NT2/D1 (cell line): ENCODE results near the gene TRAK1.

Experiments
- DNase-seq: peaks from one replicate; pipeline ENCODE4 v3.0.0-alpha.2; 2011; ENCODE audit warnings: low read depth, low spot score
- H3K27me3 ChIP-seq: 2 replicates; pipeline ENCODE4 v1.6.0; 2011; ENCODE audit warnings: mild to moderate bottlenecking; ENCODE audit not compliant: insufficient read length, insufficient read depth
- H3K36me3 ChIP-seq: 2 replicates; pipeline ENCODE4 v1.6.1; 2011; ENCODE audit warnings: mild to moderate bottlenecking, low read length, mixed read lengths; ENCODE audit not compliant: insufficient read depth, insufficient read length
- H3K4me1 ChIP-seq: 2 replicates; pipeline ENCODE4 v1.5.1; 2011; ENCODE audit not compliant: insufficient read depth, insufficient read length
- H3K4me3 ChIP-seq: 2 replicates; pipeline ENCODE4 v1.5.1; 2011; ENCODE audit warnings: low read depth; ENCODE audit not compliant: insufficient read length
- H3K9ac ChIP-seq: 2 replicates; pipeline ENCODE4 v1.6.0; 2011; ENCODE audit warnings: low read depth; ENCODE audit not compliant: insufficient read length
- H3K9me3 ChIP-seq: 2 replicates; pipeline ENCODE4 v1.5.1; 2011; ENCODE audit warnings: mild to moderate bottlenecking, low read length; ENCODE audit not compliant: insufficient read depth
- SUZ12 ChIP-seq: IDR thresholded peaks from 2 replicates; pipeline ENCODE4 v1.6.1; 2011; ENCODE audit not compliant: insufficient read length, insufficient read depth; ENCODE audit errors: extremely low read depth
- YY1 ChIP-seq: IDR thresholded peaks from 2 replicates; pipeline ENCODE4 v1.6.1; 2011; ENCODE audit not compliant: insufficient read length, insufficient read depth
- ZNF274 ChIP-seq: IDR thresholded peaks from 2 replicates; pipeline ENCODE4 v1.6.1; 2011; ENCODE audit warnings: mild to moderate bottlenecking, low read depth, low read length

TRAK1 gene

DNA sequence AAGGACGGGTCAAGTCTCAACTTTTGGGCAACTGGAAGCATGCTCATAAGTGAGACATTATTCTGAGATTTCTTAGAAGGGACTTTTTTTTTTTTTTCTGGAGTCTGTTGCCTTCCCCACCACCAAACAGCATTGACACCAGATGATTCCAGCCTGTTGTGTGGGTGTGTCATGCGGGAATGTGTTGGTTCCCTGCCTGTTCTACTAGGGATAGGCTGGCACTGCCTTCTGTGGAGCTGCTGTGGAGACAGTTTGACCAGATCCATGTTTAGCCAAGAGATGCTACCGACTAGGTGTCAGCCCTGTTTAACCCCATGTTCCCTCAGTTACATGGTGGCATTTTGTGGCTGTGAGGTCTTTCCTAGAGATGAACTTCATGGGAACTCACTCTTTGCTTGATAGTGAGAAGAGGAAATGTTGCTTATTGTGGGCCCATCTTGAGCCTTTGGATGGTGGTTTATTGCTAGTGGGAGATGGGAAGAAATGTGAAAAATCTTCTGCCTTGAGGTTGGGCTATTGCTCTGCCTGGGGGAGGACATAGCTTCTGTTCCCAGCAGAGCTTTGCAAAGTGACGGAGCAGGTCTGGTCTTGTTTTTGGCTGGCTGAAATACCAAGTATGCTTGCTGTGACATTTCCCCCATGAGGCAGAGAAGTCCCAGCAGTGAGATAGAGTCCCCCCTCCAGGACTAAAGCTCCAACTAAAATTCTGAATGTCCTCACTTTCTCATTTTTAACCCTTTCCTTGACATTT is 31.3 kb downstream of the TRAK1 start:
- no peak overlapping the region for H3K4me3 ChIP-seq
- peaks cover 5% of the 10 kb centered on the region for H3K4me1 ChIP-seq
- TF ChIP-seq YY1 (no peak), SUZ12 (no peak), ZNF274 (no peak)
- no peaks in the 10 kb centered on the region for H3K27me3 ChIP-seq
- peaks cover 7% of the 10 kb centered on the region for H3K36me3 ChIP-seq
- DNase-seq = no peak
- H3K9ac ChIP-seq = no peak overlapping the region
- no peaks in the 10 kb centered on the region for H3K9me3 ChIP-seq

DNA sequence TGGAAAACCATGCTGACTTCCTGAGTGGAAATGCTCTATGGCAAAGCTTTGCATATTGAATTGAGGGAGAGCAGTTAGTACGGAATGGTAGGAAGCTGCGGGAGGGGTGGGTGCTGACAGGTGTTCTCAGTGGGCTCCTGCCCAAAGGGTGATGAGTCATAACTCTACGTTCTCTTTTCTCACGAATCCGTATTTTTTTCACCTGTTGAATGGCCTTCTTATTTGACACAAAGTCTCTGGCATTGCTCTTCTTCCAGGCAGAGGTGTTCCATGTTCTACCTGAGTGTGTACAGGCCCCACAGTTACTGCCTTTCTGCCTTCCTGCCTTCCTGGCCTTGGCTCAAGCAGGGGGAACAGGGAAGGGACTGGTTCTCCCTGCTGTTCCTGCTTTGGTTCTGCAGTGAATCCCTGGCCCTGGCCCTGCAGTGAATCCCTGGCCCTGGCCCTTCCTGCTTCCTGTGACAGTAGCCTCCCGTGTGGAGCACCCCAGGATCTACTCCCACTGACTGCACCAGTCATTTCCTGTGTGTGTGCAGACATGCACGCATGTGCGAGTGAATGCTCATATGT is 31.9 kb downstream of the TRAK1 start:
- H3K4me3 ChIP-seq = no peak overlapping the region
- DNase-seq = no peak
- no peaks in the 10 kb centered on the region for H3K9me3 ChIP-seq
- peaks cover 7% of the 10 kb centered on the region for H3K36me3 ChIP-seq
- no peaks in the 10 kb centered on the region for H3K27me3 ChIP-seq
- H3K9ac ChIP-seq = no peak overlapping the region
- TF ChIP-seq YY1 (no peak), SUZ12 (no peak), ZNF274 (no peak)
- peaks cover 5% of the 10 kb centered on the region for H3K4me1 ChIP-seq

DNA sequence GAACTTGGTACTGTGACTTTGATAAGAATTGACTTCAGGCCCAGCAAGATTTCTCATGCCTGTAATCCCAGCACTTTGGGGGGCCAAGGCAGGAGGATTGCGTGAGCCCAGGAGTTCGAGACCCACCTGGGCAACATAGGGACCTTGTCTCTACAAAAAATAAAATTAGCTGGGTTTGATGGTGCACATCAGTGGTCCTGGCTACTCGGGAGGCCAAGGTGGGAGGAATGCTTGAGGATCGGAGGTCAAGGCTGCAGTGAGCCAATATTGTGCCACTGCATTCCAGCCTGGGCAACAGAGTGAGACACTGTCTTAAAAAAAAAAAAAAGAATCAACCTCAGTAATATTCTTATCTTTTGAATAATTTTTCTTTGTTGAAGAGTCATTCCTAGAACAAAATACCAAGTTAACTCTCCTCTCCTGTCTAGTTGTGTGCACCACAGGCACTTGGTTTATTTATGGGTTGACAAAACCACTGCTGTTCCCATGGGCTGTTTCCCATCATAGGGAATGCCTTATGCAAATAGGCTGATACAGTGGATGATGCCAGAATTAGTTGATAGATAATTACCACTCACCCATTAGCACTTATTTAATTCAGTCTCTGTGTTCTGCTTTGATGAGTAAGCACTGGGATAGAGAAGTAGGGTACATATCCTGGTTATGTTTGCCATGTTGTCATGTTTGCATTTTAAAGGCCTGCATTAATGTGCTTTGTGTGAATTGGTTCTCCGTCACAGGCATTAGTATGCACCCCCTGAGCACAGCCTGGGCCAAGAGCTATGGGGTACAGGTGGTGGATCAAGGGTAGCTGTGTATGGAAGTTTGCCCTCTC is 32.9 kb downstream of the TRAK1 start:
- H3K36me3 ChIP-seq = peaks cover 7% of the 10 kb centered on the region
- TF ChIP-seq SUZ12 = no peak
- no peak for TF ChIP-seq ZNF274
- TF ChIP-seq YY1 = no peak
- H3K4me1 ChIP-seq = peaks cover 3% of the 10 kb centered on the region

DNA sequence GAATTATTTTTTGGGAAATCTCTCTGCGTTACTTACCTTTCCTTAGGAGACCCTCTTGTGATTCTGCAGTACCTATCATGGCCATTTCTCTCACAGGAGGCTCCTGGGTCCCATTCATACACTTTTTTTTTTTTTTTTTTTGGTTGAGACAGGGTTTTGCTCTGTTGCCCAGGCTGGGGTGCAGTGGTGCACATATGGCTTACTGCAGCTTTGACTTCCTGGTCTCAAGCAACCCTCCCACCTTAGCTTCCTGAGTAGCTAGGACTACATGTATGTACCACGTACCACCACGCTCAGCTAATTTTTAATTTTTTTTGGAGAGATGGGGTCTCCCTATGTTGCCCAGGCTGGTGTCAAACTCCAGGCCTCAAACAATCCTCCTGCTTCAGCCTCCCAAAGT is 36.1 kb downstream of the TRAK1 start:
- no peak overlapping the region for H3K9ac ChIP-seq
- TF ChIP-seq YY1 (no peak), ZNF274 (no peak), SUZ12 (no peak)
- no peak for DNase-seq
- H3K4me3 ChIP-seq = no peak overlapping the region
- no peaks in the 10 kb centered on the region for H3K27me3 ChIP-seq
- no peaks in the 10 kb centered on the region for H3K9me3 ChIP-seq
- H3K36me3 ChIP-seq = peaks cover 7% of the 10 kb centered on the region
- peaks cover 3% of the 10 kb centered on the region for H3K4me1 ChIP-seq

More for the DNA sequence above, 32.9 kb downstream of the TRAK1 start:
- Histone ChIP-seq H3K9me3 (no peaks in the 10 kb centered on the region), H3K4me3 (no peak overlapping the region), H3K9ac (no peak overlapping the region), H3K27me3 (no peaks in the 10 kb centered on the region)
- DNase-seq = no peak

DNA sequence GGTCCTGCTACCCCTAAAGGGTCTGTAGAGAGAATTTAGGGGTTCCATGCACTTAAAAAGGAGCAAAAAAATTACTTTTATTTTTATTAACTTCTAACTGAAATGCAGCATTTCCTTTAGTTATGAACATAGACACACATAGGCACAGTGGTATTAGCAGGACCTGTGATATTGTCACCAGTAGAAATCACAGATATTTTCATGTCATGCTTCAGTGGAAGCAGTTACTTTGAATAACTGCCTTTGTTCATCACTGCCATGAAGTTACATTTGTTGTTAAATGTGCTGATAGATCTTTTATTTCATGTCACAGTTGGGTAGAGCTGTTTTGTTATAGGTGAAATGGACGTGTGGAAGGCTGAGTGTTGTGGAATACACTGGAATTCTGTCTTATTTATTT is 37.4 kb downstream of the TRAK1 start:
- H3K9me3 ChIP-seq = no peaks in the 10 kb centered on the region
- no peaks in the 10 kb centered on the region for H3K27me3 ChIP-seq
- TF ChIP-seq YY1 (no peak), SUZ12 (no peak), ZNF274 (no peak)
- no peaks in the 10 kb centered on the region for H3K4me1 ChIP-seq
- H3K9ac ChIP-seq = no peak overlapping the region
- no peak for DNase-seq
- no peak overlapping the region for H3K4me3 ChIP-seq
- peaks cover 7% of the 10 kb centered on the region for H3K36me3 ChIP-seq

DNA sequence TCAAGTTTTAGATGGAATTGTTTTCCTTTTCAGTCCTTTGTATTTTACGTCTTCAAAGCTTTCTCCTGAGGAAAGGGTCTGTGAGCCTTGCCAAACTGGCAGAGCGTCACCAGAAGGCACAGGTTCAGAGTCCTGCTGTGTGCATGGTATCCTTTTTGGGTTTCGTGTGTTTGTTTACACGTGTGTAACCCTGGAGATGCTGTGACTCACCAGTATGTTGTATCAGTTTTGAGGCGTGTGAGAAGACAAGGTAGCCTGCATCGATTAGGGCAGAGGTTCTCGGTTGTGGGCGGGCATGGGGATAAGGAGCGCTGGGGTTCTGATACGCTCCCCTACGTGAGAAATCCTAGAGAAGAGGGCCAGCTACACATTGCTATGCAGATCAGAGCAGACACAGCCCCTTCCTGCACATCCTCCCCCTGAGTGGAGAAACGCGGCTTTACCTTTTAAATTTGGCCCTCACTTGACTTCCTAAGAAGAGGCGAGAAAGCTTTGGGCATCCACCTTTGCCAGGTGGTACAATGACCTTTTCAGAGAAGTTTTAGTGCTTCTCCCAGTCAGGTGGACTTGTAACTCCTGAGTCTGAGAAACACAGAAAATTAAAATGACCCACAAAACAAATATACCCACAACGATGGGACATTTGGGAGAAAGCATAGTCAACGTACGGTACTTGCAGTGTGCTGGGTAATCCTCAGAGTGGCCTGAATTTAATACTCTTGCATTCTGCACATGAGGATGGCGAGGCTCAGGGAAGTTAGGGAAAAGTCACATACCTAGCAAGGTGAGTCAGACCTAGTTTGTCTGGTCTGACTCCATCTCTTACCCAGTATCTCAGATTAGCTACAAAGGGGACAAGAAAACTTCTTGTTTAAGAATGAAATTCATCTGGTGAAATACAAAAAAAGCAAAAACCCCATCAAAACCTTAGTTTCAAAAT is 38.1 kb downstream of the TRAK1 start:
- Histone ChIP-seq H3K4me1 (no peaks in the 10 kb centered on the region), H3K4me3 (no peak overlapping the region), H3K9ac (no peak overlapping the region), H3K36me3 (peaks cover 7% of the 10 kb centered on the region), H3K9me3 (no peaks in the 10 kb centered on the region), H3K27me3 (no peaks in the 10 kb centered on the region)
- DNase-seq = no peak
- TF ChIP-seq ZNF274 = no peak
- no peak for TF ChIP-seq YY1
- TF ChIP-seq SUZ12 = no peak

DNA sequence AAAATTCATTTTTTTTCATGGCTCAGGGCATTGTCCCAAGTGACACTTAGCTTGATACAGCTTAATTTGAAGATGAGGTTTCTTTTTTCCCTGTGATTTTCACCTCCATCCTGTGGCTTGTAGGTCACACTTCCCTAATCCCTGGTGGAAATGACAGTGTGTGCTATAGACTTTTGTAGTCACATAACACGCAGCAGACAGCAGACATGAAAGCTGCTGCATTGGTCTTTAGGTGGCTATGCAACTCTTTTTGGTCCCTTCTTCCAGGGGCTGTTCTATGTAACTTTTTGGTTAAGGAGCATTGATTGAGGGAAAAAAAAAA is 38.8 kb downstream of the TRAK1 start:
- Histone ChIP-seq H3K36me3 (peaks cover 7% of the 10 kb centered on the region), H3K4me1 (no peaks in the 10 kb centered on the region), H3K9ac (no peak overlapping the region), H3K9me3 (no peaks in the 10 kb centered on the region), H3K27me3 (no peaks in the 10 kb centered on the region), H3K4me3 (no peak overlapping the region)
- no peak for TF ChIP-seq SUZ12
- TF ChIP-seq YY1 = no peak
- TF ChIP-seq ZNF274 = no peak
- no peak for DNase-seq
